Jurkat, Clone E6-1 (cell line): ENCODE measurements around the gene NUP93.
A peak's percentile ranks its signal among the peaks of the same experiment; 100 is the strongest.

ENCODE experiments used
- DNase-seq: peaks from one replicate; pipeline ENCODE4 v3.0.0-alpha.2; 2011; ENCODE audit warnings: low read depth, low spot score
- H3K4me3 ChIP-seq: 2 replicates; pipeline ENCODE4 v1.5.1; 2011; ENCODE audit warnings: mild to moderate bottlenecking, low read length, control low read depth, moderate library complexity

Gene NUP93

GRCh38 chr16:56836410-56837230, 106.7 kb downstream of the NUP93 start:
- no peak overlapping the region for H3K4me3 ChIP-seq
- DNase-seq, result no peak

- no peak overlapping the region for H3K4me3 ChIP-seq
- DNase-seq, result no peak
These were observed 108.9 kb downstream of the NUP93 start for GRCh38 chr16:56838622-56839337.

- H3K4me3 ChIP-seq, result no peak overlapping the region
- no peak for DNase-seq
These were observed 111.3 kb downstream of the NUP93 start for GRCh38 chr16:56841233-56841632.

- DNase-seq, result no peak
- no peak overlapping the region for H3K4me3 ChIP-seq
These were observed 111.7 kb downstream of the NUP93 start for GRCh38 chr16:56841659-56842058.

- no peak for DNase-seq
- no peak overlapping the region for H3K4me3 ChIP-seq
These were observed 112.2 kb downstream of the NUP93 start for GRCh38 chr16:56842133-56842532.

GRCh38 chr16:56844056-56844455, 114.1 kb downstream of the NUP93 start:
- no peak overlapping the region for H3K4me3 ChIP-seq
- DNase-seq, result no peak

GRCh38 chr16:56847173-56847910, 117.4 kb downstream of the NUP93 start:
- peak; percentile 59 for DNase-seq
- H3K4me3 ChIP-seq, result no peak overlapping the region

- DNase-seq, result no peak
These were observed 118.4 kb downstream of the NUP93 start for GRCh38 chr16:56848029-56848936.

GRCh38 chr16:56848955-56849689, 119.2 kb downstream of the NUP93 start:
- peak; percentile 45 for DNase-seq
- H3K4me3 ChIP-seq, result no peak overlapping the region

More at GRCh38 chr16:56848029-56848936, 118.4 kb downstream of the NUP93 start:
- no peak overlapping the region for H3K4me3 ChIP-seq

- DNase-seq, result no peak
- no peak overlapping the region for H3K4me3 ChIP-seq
These were observed 120.1 kb downstream of the NUP93 start for GRCh38 chr16:56849690-56850680.

GRCh38 chr16:56851671-56852400, 121.9 kb downstream of the NUP93 start:
- peak; percentile 38 for DNase-seq
- H3K4me3 ChIP-seq, result no peak overlapping the region

GRCh38 chr16:56852401-56852730, 122.4 kb downstream of the NUP93 start:
- DNase-seq, result no peak

GRCh38 chr16:56852968-56853367, 123.0 kb downstream of the NUP93 start:
- no peak overlapping the region for H3K4me3 ChIP-seq

More at GRCh38 chr16:56852401-56852730, 122.4 kb downstream of the NUP93 start:
- H3K4me3 ChIP-seq, result no peak overlapping the region

GRCh38 chr16:56855201-56855600, 125.3 kb downstream of the NUP93 start:
- H3K4me3 ChIP-seq, result no peak overlapping the region
- no peak for DNase-seq

More at GRCh38 chr16:56852968-56853367, 123.0 kb downstream of the NUP93 start:
- DNase-seq, result no peak

- H3K4me3 ChIP-seq, result no peak overlapping the region
- DNase-seq, result no peak
These were observed 126.0 kb downstream of the NUP93 start for GRCh38 chr16:56855946-56856345.

- H3K4me3 ChIP-seq, result no peak overlapping the region
- no peak for DNase-seq
These were observed 127.0 kb downstream of the NUP93 start for GRCh38 chr16:56856876-56857447.
